GM19455 (cell line): Measurements from ENCODE around the gene POLE2.
"Not testable (repeated sequence)": the region's sequence is repeated elsewhere in the genome, so short reads cannot be mapped to it uniquely, and the experiment has no call there.

Source experiments
- ATAC-seq: cut with Tn5 transposase; IDR thresholded peaks from one replicate; pipeline ENCODE4 v1.9.1; 2021; ENCODE audit not compliant: unreplicated experiment

Gene POLE2, protein sequence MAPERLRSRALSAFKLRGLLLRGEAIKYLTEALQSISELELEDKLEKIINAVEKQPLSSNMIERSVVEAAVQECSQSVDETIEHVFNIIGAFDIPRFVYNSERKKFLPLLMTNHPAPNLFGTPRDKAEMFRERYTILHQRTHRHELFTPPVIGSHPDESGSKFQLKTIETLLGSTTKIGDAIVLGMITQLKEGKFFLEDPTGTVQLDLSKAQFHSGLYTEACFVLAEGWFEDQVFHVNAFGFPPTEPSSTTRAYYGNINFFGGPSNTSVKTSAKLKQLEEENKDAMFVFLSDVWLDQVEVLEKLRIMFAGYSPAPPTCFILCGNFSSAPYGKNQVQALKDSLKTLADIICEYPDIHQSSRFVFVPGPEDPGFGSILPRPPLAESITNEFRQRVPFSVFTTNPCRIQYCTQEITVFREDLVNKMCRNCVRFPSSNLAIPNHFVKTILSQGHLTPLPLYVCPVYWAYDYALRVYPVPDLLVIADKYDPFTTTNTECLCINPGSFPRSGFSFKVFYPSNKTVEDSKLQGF

DNA sequence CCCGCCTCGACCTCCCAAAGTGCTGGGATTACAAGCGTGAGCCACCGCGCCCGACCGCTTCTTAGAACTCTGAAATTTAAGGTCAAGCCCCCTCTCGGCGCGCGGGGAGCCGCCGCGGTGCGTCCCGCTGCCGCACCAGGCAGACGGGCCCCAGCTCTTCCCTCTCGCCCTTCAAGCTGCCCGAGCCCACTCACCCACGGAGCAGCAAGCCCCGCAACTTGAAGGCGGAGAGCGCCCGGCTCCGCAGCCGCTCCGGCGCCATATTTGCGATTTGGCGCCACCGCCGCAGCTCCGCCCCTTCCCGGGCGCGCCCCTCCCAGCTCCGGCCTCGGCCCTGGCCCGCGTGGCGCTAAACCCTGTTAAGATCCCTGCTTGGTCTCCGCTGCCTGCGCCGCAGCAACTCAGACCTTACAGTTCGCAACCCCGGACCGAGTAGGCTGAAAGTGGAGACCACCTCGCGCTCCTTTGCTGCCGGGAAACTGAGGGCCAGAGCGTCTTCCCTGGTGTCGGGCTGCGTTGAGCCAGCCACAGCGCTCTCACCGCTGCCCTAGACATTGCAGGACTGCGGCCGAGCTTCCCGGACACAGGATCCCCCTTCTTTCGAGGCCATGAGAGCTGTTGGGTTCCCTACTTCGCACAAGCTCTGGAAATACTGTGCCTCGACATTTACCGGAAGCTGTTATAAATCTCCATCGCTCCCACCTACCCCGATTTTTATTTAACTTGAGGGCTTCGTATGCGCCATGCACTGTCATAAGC lies at the start of gene POLE2:
TSS of gene POLE2 (minus strand) at position 273 of the 759 bp plus-strand sequence. CDS start at position 262, 11 bp downstream.
- peak; percentile 91 for ATAC-seq

DNA sequence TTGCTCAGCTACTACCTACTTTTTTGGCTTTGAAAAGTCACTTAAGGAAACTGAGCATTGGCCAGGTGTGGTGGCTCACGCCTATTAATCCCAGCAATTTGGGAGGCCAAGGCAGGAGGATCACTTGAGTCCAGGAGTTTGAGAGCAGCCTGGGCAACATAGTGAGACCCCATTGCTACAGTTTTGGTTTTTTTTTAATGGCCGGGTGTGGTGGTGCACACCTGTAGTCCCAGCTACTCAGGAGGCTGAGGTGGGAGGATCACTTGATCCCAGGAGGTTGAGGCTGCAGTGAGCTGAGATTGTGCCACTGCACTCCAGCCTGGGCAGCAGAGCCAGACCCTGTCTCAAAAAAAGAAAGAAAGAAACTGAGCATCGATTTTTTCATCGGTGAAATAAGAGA lies 47.7 kb upstream of the POLE2 start:
- ATAC-seq = not testable (repeated sequence)

DNA sequence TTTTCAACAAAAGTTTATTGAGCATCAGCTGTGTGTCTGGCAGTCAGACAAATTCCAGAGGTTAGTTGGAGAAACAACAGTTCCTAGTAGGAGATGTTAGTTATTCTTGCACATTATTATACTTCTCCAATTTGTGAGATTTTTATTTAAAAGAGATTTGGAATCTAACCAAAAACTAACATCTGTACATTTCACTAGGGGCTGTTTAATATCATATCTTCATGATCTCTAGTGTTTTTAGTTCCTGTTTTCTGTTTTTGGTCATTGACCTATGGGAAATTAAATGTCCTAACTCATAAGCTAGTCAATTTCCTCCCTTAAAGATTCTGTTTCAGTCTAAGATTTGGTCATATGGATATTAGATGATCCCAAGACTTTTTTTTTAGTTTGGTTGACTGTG lies 45.8 kb upstream of the POLE2 start:
- ATAC-seq = no peak

DNA sequence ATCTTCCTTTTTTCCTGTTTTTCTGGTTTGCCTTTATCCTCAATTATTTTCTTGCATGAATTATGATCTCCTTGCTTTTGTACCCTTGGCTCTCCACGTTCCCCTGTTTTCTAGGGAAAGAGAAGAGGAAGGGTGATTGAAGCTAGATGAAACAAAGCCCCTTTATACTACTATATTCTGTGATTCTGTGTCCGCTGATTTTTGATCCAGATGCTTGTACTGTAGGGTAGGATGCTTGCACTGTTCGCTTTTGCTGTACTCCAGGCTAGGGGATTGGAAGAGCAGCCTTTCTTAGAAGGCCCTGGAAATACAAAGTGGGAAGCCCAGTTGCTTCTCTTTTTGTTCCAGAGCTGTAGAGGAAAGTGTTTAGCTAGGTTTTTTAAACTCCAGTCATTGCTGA lies 44.9 kb upstream of the POLE2 start:
- no peak for ATAC-seq

DNA sequence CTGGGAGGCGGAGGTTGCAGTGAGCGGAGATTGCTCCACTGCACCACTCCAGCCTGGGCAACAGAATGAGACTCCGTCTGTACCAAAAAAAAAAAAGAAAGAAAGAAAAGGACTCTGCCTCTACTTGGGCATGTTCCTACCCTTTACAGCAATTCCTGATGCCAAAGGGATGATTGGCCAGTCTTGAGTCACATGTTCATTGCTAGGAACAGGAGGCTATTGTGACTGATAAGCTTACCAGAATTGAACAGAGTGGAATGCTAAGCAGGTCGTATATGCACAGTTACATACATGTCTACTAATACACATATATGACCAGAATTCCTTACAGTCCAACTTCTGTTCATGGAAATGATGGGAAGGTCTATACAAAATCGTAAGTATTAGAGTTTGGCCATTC lies 39.2 kb upstream of the POLE2 start:
- ATAC-seq = no peak

DNA sequence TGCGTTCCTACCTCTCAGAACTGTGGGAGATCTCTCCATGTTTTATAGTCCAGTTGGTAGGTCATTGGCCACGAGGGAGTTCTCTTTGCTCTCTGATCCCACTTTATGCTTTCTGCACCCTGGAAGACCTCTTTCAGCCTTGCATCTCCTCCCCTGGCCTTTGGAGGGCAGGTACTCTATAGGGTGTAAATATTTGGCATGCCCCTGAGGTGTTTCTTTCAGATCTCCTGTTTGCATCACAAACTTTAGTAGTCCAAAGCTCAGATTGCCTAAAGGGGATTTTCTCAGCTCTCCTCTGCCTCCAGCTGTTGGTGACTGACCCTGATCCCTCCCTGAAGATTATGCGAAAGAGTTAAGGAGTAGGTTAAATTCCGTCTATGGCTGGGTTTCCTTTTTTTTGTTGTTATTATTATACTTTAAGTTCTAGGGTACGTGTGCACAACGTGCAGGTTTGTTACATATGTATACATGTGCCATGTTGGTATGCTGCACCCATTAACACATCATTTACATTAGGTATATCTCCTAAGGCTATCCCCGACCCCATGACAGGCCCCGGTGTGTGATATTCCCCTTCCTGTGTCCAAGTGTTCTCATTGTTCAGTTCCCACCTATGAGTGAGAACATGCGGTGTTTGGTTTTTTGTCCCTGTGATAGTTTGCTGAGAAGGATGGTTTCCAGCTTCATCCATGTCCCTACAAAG lies 33.9 kb upstream of the POLE2 start:
- ATAC-seq = not testable (repeated sequence)

DNA sequence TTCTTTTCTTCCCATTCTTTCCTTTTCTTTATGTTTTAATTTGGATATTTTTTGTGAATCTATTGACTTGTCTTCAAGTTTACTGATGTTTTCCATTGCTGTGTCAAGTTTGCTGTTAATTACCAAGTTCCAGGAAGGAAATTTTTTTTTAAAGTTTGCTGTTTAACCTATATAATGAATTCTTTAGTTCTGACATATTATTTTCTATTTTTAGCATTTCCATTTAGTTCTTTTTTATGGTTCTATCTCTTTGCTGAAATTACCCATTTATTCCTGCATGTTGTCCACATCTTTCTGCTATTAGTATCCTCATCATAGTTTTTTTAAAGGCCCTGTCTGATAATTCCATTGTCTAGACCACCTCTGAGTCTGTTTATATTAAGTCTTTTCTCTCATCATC lies 32.7 kb upstream of the POLE2 start:
- no peak for ATAC-seq

DNA sequence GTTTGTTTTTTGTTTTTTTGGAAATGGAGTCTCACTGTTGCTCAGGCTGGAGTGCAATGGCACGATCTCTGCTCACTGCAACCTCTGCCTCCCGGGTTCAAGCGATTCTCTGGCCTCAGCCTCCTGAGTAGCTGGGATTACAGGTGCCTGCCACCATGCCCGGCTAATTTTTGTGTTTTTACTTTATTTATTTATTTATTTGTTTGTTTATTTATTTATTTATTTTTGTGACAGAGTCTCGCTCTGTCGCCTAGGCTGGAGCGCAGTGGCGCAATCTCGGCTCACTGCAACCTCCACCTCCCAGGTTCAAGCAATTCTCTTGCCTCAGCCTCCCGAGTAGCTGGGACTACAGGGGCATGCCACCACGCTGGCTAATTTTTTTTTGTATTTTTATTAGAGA lies 23.0 kb upstream of the POLE2 start:
- ATAC-seq = not testable (repeated sequence)

DNA sequence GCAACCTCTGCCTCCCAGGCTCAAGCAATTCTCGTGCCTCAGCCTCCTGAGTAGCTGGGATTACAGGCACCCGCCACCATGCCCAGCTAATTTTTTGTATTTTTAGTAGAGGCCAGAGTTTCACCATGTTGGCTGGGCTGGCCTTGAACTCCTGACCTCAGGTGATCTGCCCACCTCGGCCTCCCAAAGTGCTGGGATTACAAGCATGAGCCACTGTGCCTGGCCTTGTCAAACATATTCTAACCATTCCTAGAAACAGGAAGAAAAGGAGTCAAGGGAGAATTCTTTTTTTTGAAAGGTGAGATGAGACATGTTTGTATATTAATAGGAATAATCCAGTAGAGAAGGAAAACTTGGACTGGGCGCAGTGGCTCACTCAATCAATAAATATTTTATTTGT lies 16.5 kb upstream of the POLE2 start:
- ATAC-seq = not testable (repeated sequence)

DNA sequence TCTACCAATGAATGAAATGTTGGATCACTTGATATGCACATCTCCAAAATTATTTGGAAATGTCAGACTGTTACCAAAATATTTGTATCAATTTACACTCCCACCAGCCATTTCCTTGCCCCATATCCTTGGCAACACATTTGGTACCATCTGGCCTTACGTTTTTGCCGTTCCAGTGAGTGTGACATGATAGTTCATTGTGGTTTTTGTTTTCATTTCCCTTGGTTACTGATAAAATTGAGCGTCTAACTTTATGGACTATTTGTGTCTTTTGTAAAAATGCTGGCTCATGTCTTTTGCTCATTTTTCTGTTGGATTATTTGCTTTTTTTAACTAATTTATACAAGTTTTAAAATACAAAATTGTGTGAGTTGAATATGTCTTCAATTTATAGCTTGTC lies 16.0 kb upstream of the POLE2 start:
- ATAC-seq = no peak

DNA sequence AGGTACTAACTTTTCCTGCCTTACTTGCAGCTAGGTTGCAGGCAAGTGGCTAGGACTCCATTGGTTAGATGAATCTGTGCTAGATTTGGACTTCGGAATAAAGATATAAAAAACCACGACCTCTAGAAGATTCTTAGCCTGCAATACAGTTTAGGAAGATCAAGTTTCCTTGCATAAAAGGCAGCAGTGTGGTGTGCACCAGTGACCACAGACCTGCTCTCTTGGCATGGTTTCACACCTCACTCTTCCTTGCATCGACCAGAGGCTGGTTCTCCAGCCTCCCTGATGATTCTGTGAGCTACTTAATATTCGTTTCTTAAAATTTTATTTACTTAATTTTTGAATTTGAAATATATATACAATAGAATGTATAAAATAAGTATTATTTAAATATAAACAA lies 14.7 kb upstream of the POLE2 start:
- no peak for ATAC-seq

DNA sequence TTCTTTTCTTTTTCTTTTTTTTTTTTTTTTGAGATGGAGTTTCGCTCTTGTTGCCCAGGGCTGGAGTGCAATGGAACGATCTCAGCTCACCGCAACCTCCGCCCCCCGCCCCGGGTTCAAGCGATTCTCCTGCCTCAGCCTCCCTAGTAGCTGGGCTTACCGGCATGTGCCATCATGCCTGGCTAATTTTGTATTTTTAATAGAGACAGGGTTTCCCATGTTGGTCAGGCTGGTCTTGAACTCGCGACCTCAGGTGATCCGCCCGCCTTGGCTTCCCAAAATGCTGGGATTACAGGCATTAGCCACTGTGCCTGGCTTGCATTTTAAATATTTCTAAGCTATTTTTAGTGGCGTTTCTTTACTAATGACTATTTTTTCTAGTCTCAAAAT lies 5.7 kb upstream of the POLE2 start:
- ATAC-seq = not testable (repeated sequence)

DNA sequence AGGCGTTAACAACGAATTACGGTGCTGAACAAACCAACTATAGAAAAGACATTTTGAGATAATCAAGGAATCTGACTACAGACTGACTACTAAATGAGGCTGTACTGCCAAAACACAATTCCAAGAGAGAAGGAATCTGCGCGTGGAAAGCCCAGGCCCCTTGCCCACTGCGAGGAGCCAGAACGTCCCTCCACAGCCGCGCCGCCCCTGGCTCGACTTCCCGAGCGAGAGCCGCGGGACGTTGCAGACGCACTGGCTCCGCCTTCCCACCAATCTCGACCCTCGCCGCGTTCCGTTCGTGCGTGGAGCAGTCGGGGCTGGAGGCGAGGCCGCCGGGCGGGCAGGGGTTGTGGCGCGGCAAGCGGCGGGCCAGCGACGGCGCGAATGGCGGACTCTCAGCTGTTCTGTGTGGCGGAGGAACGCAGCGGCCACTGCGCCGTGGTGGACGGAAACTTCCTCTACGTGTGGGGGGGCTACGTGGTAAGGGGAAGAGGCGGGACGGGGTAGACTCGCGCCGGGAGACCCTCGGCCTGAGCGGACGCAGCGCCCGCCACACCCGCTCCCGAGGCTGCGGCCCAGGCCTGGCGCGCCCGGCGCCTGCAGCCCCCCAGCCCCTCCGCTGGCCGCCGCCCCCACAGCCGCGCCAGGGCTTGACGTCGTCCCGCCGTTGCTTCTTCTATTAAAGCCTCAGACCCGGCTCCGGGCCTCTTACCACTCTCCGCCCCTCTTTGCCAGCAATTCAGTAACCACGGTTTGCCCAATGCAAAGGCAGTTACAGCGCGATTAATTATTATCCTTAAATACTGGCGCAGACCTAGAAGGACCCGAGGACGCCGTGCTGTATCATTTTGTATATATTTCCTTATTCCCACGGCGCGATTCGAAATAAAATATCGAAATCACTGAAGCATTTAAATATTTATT lies 5.1 kb upstream of the POLE2 start, which contains the start of gene KLHDC1:
TSS of gene KLHDC1 (plus strand) at position 310 of the 924 bp plus-strand sequence. CDS start at position 385, 75 bp downstream.
- ATAC-seq = peak; percentile 60

DNA sequence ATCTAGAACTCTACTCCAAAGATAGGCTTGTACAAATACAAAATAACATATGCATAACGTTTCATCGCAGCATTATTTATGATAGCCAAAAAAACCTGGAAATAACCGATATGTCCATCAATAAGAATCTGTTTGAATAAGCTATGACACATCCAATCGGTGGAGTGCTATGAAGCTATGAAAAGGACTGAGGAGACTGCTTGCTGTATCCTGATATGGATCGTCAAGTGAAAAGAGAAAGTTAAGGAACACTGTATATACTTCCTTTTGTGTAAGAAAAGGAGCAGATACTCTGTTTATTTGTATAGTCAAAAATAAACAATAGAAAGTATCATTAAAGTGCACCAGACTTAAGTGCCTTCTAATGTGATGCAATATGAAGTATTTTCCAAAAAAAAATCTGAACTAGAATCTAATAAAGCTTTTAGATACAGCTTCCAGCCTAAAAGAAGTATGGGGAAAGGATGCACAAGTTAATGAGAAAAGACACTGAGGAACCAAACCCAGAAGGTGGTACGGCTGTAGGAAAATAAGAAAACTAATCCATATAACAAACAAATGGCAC lies 4.3 kb upstream of the POLE2 start:
- ATAC-seq = no peak

DNA sequence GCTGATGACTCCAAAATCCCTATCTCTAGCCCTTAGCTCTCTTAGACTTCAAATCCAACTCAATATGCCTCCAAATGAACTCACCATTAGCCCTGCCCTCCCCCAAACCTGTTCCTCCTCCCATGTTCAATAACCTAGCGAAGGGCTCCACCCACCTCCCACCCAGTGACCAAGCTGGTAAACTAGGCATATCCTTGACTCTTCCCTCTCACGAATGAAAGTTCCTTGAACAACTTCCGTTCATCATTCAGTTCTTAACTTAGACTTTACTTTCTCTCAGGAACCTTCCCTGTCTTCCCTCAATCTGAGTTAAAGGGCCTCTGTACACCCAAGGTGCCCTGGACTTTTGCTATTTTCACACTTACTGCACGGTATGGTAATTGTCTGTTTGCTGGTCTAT lies 3.0 kb upstream of the POLE2 start:
- ATAC-seq = no peak

DNA sequence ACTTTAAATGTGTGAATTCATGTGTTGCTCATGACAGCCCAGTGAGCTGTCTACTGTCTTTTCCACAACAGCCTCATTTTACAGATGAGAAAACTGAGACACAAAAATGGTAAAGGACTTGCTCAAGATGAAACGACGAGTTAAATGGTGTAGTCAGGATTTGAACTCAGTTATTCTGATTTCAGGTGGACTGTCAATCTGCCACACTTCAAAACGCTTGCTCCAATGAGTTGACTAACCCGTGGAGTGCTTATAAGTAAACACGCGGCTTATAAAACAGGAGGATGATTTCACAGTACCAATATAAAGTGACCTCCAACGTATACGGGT lies 652 bp upstream of the POLE2 start:
- no peak for ATAC-seq

DNA sequence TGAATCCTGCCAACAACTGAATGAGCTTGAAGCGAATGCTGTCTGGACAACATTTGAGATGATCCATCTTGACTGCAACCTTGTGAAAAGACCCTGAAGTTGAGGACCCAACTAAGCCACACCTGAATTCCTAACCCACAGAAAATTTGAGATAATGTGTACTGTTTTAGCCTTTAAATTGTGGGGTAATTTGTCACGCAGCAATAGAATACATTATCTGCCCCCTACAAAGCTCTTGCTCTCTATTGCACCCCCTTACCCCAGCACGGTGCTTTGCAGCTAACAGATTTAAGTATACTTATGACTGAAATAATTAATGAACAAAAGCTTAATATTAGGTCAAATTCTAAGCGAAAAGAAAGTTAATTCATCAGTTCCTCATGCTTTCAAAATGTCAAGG lies 1.6 kb downstream of the POLE2 start:
- no peak for ATAC-seq

DNA sequence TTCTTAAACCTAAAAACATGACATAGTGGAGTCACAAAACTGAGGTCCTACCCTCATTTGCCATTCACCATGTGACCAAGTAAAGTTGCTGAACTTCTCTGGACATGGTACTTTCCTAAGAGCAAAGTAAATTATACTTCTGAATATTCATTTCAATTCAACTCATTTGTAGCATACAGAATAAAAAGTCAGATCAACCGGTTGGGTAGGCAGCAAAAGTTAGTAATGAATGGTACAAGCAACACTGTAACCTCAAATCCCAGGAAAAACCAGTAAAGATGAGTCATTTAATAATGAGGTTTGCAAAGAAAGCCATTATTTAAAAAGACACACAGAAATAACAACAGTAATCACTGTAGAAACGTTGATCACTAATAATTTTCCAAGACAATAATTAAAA lies 8.7 kb downstream of the POLE2 start:
- ATAC-seq = no peak

DNA sequence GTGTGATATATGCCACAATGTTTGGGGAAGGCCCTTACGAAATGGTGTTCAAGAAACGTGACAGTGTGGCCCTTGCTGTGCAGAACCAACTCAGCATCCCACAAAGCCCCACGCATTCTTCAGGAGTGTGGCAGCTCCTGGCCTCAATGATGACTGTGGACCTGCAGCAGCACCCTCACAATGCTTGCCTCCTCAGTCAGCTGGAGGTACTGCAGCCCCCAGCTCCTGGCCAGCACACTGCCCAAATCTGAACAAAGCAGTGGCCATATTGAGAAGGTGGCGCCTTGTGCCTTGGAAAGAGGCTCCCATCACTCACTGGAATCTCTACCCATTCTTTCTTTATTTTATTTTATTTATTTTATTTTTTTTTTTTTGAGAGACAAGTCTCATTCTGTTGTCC lies 10.4 kb downstream of the POLE2 start:
- ATAC-seq = no peak

DNA sequence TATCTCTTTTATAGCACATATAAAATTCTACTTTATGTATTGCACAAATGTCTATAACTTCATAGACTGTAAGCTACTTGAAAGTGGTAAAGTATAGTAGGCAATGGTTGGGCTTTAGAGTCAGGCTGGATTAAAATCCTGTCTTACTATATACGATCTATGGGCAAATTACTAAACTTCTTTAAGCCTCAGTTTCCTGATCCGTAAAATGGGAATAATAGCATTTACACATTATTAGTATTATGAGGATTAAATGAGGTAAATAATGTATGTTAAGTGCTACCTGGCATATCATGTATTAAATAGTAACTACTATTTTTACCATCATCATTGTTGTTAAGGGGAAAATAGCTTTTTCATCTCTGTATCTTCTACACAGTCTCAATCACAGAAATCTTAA lies 14.4 kb downstream of the POLE2 start:
- no peak for ATAC-seq
